EL (cell line): ENCODE data around the gene KRTAP5-4.
"Not testable (repeated sequence)": the region's sequence is repeated elsewhere in the genome, so short reads cannot be mapped to it uniquely, and the experiment has no call there.

ENCODE experiments used
- DNase-seq: peaks from one replicate; pipeline ENCODE4 v3.0.0-alpha.2; 2016

KRTAP5-4 gene, protein sequence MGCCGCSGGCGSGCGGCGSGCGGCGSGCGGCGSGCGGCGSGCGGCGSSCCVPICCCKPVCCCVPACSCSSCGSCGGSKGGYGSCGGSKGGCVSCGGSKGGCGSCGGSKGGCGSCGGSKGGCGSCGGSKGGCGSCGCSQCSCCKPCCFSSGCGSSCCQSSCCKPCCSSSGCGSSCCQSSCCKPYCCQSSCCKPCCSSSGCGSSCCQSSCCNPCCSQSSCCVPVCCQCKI

DNA sequence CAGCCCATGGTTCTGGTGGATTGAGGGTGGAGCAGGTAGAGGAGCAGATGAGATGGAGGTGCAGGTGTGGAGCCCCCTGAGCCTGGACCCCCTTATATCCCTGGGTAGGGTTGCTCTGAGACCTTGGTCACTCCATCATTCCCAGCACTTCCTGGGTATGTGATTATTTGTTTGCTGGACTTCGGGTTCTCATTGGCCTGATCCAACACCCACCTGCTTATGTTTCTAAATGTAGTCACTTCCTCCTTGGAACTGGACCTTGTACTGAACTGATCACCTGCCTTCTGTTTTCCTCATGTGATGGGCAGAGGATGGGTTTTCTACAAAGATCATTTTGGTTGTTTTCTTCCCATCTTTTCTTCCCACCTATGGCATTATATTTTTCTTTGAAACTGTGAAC is at the start of gene KRTAP5-4:
Gene KRTAP5-4 (minus strand): TSS at position 53 of the 400 bp plus-strand sequence. CDS start 45 bp downstream, at position 8.
- no peak for DNase-seq

DNA sequence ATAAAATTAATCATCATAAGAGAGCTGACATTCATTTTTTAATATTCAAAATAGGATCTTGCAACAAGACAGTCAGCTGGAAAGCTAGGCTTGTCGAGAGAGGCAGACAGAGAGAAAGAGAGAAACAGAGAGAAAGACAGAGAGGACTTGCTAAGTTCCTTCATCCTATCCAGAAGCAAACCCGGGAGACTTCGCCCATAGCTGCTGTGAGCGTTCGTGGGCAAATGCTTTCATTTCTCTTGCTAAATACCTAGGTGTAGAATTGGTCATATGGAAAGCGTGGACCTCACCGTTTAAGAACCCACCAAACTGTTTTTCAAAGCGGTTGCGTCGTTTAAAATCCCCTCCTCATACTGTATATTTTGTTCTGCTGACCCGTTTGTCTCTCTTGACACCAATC is 49.7 kb upstream of the KRTAP5-4 start:
- no peak for DNase-seq

DNA sequence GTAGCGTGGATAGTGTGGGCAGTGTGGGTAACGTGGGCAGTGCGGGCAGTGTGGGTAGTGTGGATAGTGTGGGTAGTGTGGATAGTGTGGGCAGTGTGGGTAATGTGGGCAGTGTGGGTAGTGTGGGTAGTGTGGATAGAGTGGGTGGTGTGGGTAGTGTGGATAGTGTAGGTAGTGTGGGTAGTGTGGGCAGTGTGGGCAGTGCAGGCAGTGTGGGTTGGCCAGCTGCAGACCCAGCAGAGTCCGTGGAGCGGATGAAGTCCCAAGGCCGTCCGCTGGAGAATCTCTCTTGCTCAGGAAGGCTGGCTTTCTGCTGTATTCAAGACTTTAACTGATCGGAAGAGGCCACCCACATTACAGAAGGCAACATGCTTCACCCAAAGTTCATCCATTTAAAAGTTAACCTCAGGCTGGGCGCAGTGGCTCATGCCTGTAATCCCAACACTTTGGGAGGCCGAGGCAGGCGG is 49.0 kb upstream of the KRTAP5-4 start:
- DNase-seq: no peak

DNA sequence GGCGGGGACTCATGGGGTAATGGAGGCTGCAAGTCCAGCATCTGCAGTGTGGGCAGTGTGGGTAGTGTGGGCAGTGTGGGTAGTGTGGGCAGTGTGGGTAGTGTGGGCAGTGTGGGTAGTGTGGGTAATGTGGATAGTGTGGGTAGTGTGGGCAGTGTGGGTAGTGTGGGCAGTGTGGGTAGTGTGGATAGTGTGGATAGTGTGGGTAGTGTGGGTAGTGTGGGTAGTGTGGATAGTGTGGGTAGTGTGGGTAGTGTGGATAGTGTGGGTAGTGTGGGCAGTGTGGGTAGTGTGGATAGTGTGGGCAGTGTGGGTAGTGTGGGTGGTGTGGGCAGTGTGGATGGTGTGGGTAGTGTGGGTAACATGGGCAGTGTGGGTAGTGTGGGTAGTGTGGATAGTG is 48.5 kb upstream of the KRTAP5-4 start:
- DNase-seq: not testable (repeated sequence)

DNA sequence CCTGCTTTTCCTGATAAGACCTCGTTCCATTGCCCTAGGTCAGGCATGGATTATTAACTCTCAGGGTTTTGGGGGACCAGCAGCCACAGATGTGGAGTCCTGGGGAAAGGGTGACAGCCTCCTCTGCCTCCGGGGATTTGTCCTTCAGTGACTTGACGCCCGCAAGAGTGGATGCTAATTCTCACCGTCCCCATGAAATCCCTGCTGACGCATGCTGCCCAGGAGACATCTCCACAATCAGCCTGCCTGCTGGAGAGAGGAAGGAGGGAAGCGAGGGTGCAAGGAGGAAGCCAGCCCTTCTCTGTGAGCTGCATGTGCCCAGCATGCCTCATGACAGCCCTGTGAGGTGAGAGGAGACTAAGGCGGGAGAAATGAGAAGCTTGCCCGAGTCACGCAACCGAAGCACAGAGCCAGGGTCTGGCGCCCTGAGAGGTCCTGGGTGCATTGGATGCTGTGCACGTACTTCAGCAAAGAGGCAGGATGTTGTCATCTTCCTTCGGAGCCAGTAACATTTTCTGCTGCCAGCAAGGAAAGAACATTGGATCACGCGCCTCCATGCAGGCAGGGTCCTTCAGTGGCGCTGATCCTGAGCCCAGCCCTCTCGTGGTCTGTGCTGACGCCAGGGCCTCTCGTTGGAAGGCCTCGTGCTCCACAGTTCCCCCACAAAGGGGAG is 47.7 kb upstream of the KRTAP5-4 start:
- DNase-seq: no peak

DNA sequence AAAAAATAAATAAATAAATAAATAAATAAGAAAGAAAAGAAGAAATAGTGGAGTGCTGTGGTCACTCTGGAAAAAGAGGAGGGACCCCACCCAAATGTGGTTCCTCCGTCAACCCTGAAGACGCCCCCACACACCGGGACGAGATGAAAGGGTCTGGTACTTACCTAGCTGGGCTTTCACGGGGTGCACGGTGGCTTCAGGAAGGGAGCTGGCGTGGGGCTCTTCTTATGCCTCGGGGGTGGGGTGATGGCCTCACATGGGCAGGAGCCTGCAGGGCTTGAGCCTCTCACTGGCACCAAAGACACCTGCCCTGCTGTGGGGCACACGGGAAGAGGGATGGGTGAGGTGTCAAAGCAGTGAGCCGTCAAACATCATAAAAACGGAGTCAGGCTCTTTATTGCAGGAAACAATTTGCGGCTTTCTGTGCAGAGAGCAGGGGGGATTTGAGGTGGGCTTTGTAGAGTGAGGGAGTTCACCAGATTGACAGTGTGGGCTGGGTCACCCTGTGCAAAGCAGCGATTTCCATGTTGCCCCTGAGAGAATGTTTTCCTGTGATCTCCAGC is 47.1 kb upstream of the KRTAP5-4 start:
- DNase-seq: no peak

DNA sequence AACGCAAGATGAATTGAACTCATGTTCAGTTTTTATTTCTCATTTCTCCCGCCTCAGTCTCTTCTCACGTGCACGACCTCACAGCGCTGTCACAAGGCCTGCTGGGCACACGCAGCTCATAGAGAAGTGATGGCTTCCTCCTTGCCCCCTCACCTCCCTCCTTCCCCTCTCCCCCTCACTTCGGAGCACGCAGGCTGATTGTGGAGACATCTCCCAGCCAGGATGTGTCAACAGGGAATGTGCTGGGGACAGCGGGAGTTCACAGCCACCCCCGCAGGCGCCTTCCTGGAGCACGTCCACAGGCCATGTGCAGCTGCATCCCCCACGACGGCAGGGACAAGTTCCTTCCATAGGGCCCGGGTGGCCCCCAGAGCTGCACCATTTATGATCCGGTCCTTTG is 46.0 kb upstream of the KRTAP5-4 start:
- no peak for DNase-seq

DNA sequence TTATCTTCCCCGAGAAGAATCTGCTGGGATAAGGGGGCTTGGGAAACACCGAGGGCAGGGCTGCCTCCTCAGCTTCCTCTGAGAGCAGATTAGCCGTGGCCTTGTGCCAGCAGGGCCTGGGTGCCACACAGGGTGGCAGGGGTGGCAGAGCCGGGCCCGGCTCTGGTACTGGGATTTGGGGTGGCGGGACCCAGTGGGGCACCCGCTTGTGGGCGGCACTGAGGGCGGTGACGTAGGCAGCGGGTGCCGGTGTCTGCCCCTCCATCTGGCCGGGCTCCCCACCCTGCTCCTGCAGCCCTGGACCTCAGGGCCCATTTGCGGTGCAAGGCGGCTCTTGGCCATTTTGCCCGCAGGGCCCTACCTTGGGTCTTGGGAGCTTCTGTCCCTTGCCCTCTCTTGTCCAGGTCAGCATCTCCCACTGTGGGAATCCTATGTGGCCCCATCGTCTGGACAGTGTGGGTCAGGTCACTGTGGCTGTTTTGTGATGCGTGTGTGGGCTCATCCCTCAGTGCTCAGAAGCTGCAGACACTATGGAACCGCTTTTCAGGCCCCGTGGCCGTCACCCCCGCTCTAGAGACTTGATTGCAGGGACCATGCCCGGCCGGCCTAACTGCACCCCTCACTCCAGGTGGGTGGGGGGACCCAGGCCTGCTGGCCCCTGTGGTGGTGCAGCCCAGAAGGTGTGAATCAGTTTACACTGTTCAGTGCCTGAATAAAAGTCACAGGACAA is 45.3 kb upstream of the KRTAP5-4 start:
- DNase-seq: no peak

DNA sequence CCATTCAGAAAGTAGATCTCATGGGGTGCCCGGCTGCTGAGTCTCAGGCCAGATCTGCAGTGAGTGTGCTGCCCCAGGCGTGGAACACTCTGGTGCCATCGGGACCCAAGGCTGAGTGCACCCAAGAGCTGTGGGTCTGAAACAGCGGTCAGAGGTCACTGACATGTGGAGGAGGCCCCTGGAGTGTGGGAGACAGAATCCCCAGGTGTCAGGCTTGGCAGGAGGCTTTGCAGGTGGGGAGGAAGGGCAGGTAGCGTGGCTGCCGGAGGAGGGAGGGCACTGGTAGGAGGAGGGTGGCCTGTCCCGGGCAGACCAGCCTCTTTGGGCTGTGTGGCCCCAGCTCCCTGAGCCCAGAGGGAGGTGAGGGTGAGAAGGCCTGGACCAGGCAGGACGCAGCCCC is 43.4 kb upstream of the KRTAP5-4 start:
- no peak for DNase-seq

DNA sequence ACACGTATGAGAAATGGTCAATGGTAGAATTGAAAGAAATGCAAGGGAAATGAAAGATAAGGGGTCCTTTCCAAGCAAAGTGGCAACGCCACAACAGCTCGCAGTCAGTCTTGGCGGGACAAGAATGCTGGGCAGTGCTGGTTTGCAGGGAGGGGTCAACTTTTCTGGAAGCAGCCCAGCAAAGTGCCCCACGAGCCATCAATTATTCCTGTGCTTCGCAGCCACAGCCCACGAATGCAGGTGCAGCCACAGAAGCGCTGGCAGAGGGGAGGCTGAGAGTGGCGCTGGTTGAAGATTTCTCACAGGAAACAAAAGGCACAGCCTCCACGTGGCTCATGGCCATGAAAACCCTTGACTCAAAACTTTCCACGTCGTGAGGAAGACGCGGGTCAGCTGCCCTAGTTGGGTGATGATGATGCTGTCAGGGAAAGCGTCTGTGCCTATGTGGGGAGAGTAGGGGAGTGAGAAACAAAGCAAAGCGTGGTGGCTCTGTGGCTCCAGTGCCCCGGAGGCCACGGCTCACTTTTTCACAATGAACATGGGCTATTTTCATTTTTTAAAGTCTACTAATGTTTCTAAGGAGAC is 40.9 kb upstream of the KRTAP5-4 start:
- DNase-seq: not testable (repeated sequence)

DNA sequence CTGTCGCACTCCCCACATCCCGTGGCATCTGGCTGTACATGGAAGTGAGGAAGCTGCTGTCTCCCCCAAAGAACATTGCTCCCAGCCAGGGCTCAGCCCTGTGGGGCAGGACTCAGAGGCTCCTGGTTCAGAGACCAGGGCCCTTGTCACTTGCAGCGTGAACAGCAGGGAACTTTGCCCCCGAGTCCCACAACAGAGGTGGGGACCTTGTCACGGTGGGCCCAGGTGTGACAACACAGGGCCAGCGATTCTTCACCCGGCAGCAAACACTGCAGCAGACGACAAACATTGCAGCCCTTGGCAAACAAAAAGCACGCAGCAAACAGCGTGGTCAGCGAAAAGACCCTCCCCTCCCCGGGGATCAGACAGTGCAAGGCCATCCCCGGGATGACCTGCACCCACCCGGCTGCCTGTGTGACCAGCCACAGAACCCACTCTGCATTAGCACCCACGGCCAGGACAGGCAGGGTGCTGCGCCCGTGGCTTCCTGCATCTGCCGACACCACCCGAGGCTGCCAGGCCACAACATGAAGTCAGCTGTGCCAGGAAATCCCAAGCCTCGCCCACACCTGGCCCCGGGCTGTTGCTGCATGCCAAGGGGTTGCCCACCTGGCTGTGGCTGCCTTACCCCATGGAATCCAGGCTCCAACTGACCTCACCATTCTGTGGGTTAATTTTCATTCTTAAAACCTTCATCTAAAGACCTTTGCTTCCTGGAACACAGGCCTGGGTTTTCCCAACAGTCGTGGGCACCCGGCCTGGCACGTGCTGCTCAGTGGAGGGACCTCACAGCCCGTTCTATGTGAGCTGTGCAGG is 39.7 kb upstream of the KRTAP5-4 start:
- DNase-seq: not testable (repeated sequence)

DNA sequence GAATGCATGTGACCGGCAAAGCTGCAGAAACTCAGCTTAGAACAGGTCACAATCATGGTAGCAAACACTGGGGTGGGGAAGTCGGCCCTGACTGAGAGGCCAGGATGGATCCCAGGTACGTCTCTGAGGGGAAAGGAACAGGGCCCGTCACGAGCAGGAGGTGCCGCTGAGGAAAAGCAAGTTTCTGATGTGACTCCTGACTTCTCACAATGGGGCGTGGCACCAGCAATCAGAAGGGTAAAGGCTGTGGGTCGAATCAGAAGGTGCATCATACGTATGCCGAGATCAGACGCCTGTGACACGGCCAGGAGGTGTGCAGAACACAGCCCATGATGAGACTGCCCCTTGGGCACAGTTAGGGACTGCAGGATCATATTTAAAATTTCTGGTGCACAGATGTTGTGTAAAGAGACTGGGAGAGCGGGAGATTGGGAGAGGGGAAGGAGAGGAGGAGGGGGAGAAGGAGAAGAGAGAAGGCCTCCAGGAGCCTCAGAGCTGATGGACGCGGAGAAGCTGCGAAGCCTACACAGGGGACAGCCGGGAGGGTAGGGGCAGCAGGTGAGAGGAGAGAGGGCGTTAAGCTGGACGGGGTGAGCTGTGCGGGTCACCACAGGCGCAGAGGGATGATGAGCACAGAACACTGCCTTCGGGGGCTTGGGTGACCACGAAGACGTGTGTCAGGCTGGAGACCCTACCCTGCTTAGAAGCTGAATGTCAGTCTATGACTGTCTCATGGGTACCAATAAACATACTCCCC is 38.4 kb upstream of the KRTAP5-4 start:
- DNase-seq: no peak

DNA sequence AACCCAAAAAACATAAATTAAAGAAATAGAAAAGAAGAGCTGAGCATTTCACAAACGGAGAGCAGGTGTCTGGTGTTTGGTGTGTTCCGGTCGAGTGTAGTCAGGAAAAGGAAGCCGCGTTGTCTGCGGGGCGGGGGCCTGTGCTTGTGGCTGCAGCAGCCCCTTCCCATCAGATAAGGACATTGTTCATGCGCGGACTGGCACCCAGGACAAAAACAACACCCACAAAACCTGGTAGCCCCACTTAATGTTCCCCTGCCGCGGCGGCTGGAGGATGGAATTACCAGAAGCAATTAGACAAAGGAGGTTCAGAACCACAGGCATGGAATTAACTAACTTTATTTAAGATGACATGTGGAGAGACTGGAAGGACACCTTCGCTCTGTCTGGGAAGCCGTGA is 37.6 kb upstream of the KRTAP5-4 start:
- DNase-seq: no peak

DNA sequence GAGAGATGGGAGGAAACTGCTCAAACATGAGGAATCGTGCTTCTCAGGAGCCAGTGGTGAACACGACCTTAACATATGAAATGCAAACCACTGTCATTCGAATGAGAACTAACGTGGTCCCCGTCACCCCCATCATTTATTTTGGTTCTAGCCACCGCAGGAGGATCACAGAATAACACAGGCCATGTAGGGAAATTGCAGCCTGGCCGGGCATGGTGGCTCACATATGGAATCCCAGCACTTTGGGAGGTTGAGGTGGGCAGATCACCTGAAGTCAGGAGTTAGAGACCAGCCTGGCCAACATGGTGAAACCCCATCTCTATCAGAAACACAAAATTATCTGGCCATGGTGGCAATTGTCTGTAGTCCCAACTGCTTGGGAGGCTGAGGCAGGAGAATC is 34.7 kb upstream of the KRTAP5-4 start:
- DNase-seq: no peak

DNA sequence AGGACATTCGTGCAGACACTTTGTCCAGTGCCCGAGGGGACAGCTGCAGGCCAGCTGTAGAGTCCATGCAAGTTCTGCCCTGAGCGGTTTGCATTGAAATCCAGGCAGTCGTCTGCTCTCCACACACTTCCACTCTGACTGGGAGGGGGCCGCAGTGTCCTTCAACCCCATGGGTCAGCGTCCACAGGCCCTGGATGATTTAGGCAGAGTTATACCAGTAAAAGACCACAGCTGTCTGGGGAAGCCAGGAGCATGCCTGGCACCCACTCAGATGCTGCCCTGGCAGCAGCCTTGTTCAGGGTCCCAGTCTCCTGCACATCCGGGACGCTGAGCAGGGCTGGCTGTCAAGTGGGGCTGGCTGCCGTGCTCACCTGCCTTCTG is 34.1 kb upstream of the KRTAP5-4 start:
- DNase-seq: no peak

DNA sequence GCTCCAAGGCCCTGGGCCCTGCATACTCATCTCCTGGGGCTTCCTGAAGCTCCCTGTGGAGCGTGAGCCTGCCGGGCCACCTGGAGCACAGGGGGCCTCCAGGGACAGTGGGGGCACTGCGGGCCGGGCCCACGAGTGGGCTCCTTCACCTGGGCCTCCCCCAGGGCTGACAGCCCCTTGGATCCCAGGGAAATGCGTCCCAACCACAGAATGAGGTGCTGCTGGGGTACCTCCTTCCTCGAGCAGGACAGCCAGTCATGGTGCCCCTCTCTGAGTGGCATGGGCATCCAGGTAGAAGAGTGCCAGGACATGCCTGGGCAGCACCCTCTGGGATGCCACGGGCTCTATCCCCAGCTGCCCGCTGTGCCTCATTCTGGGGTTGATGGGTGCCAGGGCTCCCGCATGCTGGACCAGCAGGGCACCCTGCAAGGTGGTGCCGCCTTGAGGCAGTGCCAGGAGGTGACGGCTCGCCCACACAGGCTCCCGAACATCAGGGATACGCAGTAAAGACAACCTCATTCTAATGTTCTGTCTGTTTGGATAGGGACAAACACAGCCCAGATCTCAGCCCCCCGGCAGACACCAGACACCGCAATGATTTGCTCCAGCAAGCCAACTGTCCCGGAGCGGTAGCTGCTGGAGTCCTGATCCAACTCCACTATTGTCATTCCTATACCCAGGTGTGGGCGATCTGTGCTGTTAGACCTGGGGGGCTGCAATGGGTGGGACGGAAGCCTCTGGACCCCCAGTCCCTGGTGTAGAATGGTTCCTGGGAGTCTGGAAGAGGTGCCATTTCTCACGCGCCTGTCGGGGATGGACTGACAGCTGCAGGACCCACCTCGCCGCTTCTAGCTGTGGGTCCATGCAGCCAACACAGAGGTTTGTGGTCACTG is 33.5 kb upstream of the KRTAP5-4 start:
- DNase-seq: no peak

DNA sequence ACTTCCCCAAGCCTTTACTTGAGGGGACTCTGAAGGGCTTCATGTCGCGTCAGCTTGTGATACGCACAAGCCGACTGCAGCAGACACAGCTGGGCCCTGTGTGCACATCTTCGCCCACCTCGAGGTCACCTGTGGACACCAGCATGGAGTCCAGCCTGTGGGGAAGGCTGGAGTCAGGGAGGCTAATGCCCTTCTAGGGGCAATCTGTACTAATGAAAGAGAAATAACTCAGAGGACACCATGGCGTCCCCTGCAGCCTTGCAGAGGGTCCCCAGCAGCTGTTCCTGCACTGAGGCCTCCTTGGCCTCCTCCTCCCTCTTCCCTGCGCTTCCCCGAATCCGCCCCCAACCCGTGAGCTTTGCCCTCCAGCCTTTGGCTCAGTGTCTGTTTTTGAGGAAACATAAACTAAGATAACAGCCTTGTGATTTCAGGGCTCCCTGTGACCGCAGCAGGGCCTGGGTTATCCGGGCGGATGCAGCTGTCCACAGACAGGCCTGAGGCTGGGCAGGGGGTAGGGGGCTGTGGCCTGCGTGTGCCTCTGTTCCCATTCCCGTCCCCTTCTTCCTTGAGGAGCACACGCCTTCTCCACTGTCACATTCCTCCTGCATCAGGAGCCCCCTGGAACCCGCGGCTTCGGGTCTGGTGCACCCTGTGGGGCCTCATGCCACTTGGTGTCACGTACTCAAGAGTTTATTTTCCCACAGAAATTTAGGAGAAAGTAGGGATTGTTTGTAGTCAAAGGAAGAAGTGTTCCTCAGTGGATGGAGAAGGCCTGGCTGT is 32.6 kb upstream of the KRTAP5-4 start:
- no peak for DNase-seq

DNA sequence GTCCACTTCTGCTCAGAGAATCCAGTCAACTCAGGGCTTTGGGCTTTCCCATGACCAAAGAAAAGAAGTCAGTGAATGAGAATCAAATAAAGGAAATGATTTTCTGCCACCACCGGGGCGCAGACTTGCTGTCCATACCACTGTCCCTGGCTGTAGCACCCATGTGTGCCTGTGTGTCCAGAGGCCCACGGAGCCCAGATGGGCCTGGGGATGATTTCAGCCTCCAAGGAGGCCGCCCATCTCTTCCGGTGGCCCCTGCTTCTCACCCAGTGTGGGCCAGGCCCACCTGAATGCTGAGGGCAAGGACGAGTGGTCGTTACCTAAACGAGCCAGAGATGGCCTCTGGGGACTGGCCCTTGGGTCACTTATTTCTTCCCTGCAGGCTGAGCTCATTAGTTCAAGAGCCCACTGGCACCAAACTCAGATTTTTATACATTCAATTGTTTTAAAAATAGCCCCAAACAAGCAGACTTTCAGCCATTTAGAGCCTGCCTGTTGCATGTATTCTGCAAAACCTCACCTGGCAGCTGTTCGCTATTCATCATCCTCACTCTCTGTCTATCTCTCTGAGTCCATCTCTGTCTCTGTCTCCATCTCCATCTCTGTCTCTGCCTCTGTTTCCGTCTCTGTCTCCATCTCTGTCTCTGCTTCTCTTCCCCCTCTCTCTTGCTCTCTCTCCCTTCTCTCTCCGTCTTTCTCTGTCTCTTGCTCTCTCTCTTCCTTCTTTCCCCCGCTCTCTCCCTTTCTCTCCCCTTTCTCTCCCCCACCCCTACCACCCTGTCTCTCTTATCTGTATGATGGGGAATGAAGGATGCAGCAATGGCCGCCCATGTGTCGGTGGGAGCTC is 31.8 kb upstream of the KRTAP5-4 start:
- DNase-seq: no peak
